ENCODE data around the gene JPH2.

Gene JPH2

GRCh38 chr20:44186201-44186600 lies 787 bp downstream of the JPH2 start:
- no peak overlapping the region for H3K27ac ChIP-seq (ENCODE audit: low read depth, low read length)
- no peaks in the 10 kb centered on the region for H3K9me3 ChIP-seq (ENCODE audit: control insufficient read depth, insufficient read depth, low read depth, low read length)
- no peaks in the 10 kb centered on the region for H3K27me3 ChIP-seq (ENCODE audit: control insufficient read depth, insufficient read depth, low read length)
- H3K4me1 ChIP-seq (ENCODE audit: control insufficient read depth, insufficient read depth, low read length), result peaks cover 33% of the 10 kb centered on the region
- peak overlapping the region; percentile 57; the same call in 1 of the 2 replicates for H3K4me3 ChIP-seq (ENCODE audit: low read depth, low read length)
- no peaks in the 10 kb centered on the region for H3K36me3 ChIP-seq (ENCODE audit: control insufficient read depth, insufficient read depth, low read length)
- no peak overlapping the region for H3K9ac ChIP-seq (ENCODE audit: low read length)

- H3K9ac ChIP-seq (ENCODE audit: low read length), result no peak overlapping the region
- H3K4me1 ChIP-seq (ENCODE audit: control insufficient read depth, insufficient read depth, low read length), result peaks cover 39% of the 10 kb centered on the region
- no peaks in the 10 kb centered on the region for H3K36me3 ChIP-seq (ENCODE audit: control insufficient read depth, insufficient read depth, low read length)
- no peaks in the 10 kb centered on the region for H3K27me3 ChIP-seq (ENCODE audit: control insufficient read depth, insufficient read depth, low read length)
- no peaks in the 10 kb centered on the region for H3K9me3 ChIP-seq (ENCODE audit: control insufficient read depth, insufficient read depth, low read depth, low read length)
- H3K27ac ChIP-seq (ENCODE audit: low read depth, low read length), result no peak overlapping the region
- peak overlapping the region; percentile 57; the same call in 1 of the 2 replicates for H3K4me3 ChIP-seq (ENCODE audit: low read depth, low read length)
Observed at GRCh38 chr20:44185574-44185973, 1.4 kb downstream of the JPH2 start.

- Histone ChIP-seq H3K4me3 (ENCODE audit: low read depth, low read length) (no peak overlapping the region), H3K9me3 (ENCODE audit: control insufficient read depth, insufficient read depth, low read depth, low read length) (no peaks in the 10 kb centered on the region), H3K27me3 (ENCODE audit: control insufficient read depth, insufficient read depth, low read length) (no peaks in the 10 kb centered on the region), H3K4me1 (ENCODE audit: control insufficient read depth, insufficient read depth, low read length) (peaks cover 35% of the 10 kb centered on the region), H3K9ac (ENCODE audit: low read length) (no peak overlapping the region), H3K36me3 (ENCODE audit: control insufficient read depth, insufficient read depth, low read length) (no peaks in the 10 kb centered on the region), H3K27ac (ENCODE audit: low read depth, low read length) (no peak overlapping the region)
Observed at GRCh38 chr20:44183282-44183681, 3.7 kb downstream of the JPH2 start.

- H3K27me3 ChIP-seq (ENCODE audit: control insufficient read depth, insufficient read depth, low read length), result no peaks in the 10 kb centered on the region
- H3K4me1 ChIP-seq (ENCODE audit: control insufficient read depth, insufficient read depth, low read length), result peaks cover 31% of the 10 kb centered on the region
- no peak overlapping the region for H3K27ac ChIP-seq (ENCODE audit: low read depth, low read length)
- no peak overlapping the region for H3K4me3 ChIP-seq (ENCODE audit: low read depth, low read length)
- no peaks in the 10 kb centered on the region for H3K36me3 ChIP-seq (ENCODE audit: control insufficient read depth, insufficient read depth, low read length)
- H3K9me3 ChIP-seq (ENCODE audit: control insufficient read depth, insufficient read depth, low read depth, low read length), result no peaks in the 10 kb centered on the region
- no peak overlapping the region for H3K9ac ChIP-seq (ENCODE audit: low read length)
Observed at GRCh38 chr20:44182863-44183262, 4.1 kb downstream of the JPH2 start.

- Histone ChIP-seq H3K4me1 (ENCODE audit: control insufficient read depth, insufficient read depth, low read length) (peaks cover 28% of the 10 kb centered on the region), H3K27ac (ENCODE audit: low read depth, low read length) (no peak overlapping the region), H3K27me3 (ENCODE audit: control insufficient read depth, insufficient read depth, low read length) (no peaks in the 10 kb centered on the region), H3K4me3 (ENCODE audit: low read depth, low read length) (no peak overlapping the region), H3K36me3 (ENCODE audit: control insufficient read depth, insufficient read depth, low read length) (no peaks in the 10 kb centered on the region), H3K9ac (ENCODE audit: low read length) (no peak overlapping the region), H3K9me3 (ENCODE audit: control insufficient read depth, insufficient read depth, low read depth, low read length) (no peaks in the 10 kb centered on the region)
Observed at GRCh38 chr20:44182135-44182765, 4.7 kb downstream of the JPH2 start.

- no peak overlapping the region for H3K4me3 ChIP-seq (ENCODE audit: low read depth, low read length)
- H3K9ac ChIP-seq (ENCODE audit: low read length), result no peak overlapping the region
- H3K36me3 ChIP-seq (ENCODE audit: control insufficient read depth, insufficient read depth, low read length), result no peaks in the 10 kb centered on the region
- no peaks in the 10 kb centered on the region for H3K9me3 ChIP-seq (ENCODE audit: control insufficient read depth, insufficient read depth, low read depth, low read length)
- peaks cover 32% of the 10 kb centered on the region for H3K4me1 ChIP-seq (ENCODE audit: control insufficient read depth, insufficient read depth, low read length)
- H3K27ac ChIP-seq (ENCODE audit: low read depth, low read length), result no peak overlapping the region
- H3K27me3 ChIP-seq (ENCODE audit: control insufficient read depth, insufficient read depth, low read length), result no peaks in the 10 kb centered on the region
Observed at GRCh38 chr20:44181611-44182010, 5.4 kb downstream of the JPH2 start.

- H3K9me3 ChIP-seq (ENCODE audit: control insufficient read depth, insufficient read depth, low read depth, low read length), result no peaks in the 10 kb centered on the region
- peaks cover 27% of the 10 kb centered on the region for H3K4me1 ChIP-seq (ENCODE audit: control insufficient read depth, insufficient read depth, low read length)
- H3K27ac ChIP-seq (ENCODE audit: low read depth, low read length), result peak overlapping the region; percentile 79; the same call in 1 of the 2 replicates
- H3K27me3 ChIP-seq (ENCODE audit: control insufficient read depth, insufficient read depth, low read length), result no peaks in the 10 kb centered on the region
- H3K36me3 ChIP-seq (ENCODE audit: control insufficient read depth, insufficient read depth, low read length), result no peaks in the 10 kb centered on the region
- no peak overlapping the region for H3K9ac ChIP-seq (ENCODE audit: low read length)
- H3K4me3 ChIP-seq (ENCODE audit: low read depth, low read length), result no peak overlapping the region
Observed at GRCh38 chr20:44180814-44181213, 6.2 kb downstream of the JPH2 start.

GRCh38 chr20:44176833-44177534 lies 10.0 kb downstream of the JPH2 start:
- Histone ChIP-seq H3K27me3 (ENCODE audit: control insufficient read depth, insufficient read depth, low read length) (no peaks in the 10 kb centered on the region), H3K36me3 (ENCODE audit: control insufficient read depth, insufficient read depth, low read length) (no peaks in the 10 kb centered on the region), H3K9me3 (ENCODE audit: control insufficient read depth, insufficient read depth, low read depth, low read length) (no peaks in the 10 kb centered on the region), H3K4me3 (ENCODE audit: low read depth, low read length) (no peak overlapping the region), H3K4me1 (ENCODE audit: control insufficient read depth, insufficient read depth, low read length) (peaks cover 25% of the 10 kb centered on the region), H3K9ac (ENCODE audit: low read length) (peak overlapping the region; percentile 46), H3K27ac (ENCODE audit: low read depth, low read length) (no peak overlapping the region)

- Histone ChIP-seq H3K36me3 (ENCODE audit: control insufficient read depth, insufficient read depth, low read length) (no peaks in the 10 kb centered on the region), H3K9me3 (ENCODE audit: control insufficient read depth, insufficient read depth, low read depth, low read length) (no peaks in the 10 kb centered on the region), H3K4me3 (ENCODE audit: low read depth, low read length) (no peak overlapping the region)
Observed at GRCh38 chr20:44174996-44175765, 11.8 kb downstream of the JPH2 start.

GRCh38 chr20:44173846-44174245 lies 13.1 kb downstream of the JPH2 start:
- Histone ChIP-seq H3K4me1 (ENCODE audit: control insufficient read depth, insufficient read depth, low read length) (peaks cover 8% of the 10 kb centered on the region; the same call in 1 of the 2 replicates), H3K36me3 (ENCODE audit: control insufficient read depth, insufficient read depth, low read length) (no peaks in the 10 kb centered on the region), H3K9ac (ENCODE audit: low read length) (no peak overlapping the region), H3K4me3 (ENCODE audit: low read depth, low read length) (no peak overlapping the region), H3K27ac (ENCODE audit: low read depth, low read length) (no peak overlapping the region), H3K27me3 (ENCODE audit: control insufficient read depth, insufficient read depth, low read length) (no peaks in the 10 kb centered on the region), H3K9me3 (ENCODE audit: control insufficient read depth, insufficient read depth, low read depth, low read length) (no peaks in the 10 kb centered on the region)

More at GRCh38 chr20:44174996-44175765, 11.8 kb downstream of the JPH2 start:
- Histone ChIP-seq H3K9ac (ENCODE audit: low read length) (no peak overlapping the region), H3K27ac (ENCODE audit: low read depth, low read length) (no peak overlapping the region), H3K4me1 (ENCODE audit: control insufficient read depth, insufficient read depth, low read length) (peaks cover 8% of the 10 kb centered on the region; the same call in 1 of the 2 replicates), H3K27me3 (ENCODE audit: control insufficient read depth, insufficient read depth, low read length) (no peaks in the 10 kb centered on the region)

GRCh38 chr20:44173116-44173515 lies 13.9 kb downstream of the JPH2 start:
- no peak overlapping the region for H3K9ac ChIP-seq (ENCODE audit: low read length)
- H3K27me3 ChIP-seq (ENCODE audit: control insufficient read depth, insufficient read depth, low read length), result no peaks in the 10 kb centered on the region
- no peak overlapping the region for H3K4me3 ChIP-seq (ENCODE audit: low read depth, low read length)
- H3K27ac ChIP-seq (ENCODE audit: low read depth, low read length), result no peak overlapping the region
- H3K9me3 ChIP-seq (ENCODE audit: control insufficient read depth, insufficient read depth, low read depth, low read length), result no peaks in the 10 kb centered on the region
- H3K4me1 ChIP-seq (ENCODE audit: control insufficient read depth, insufficient read depth, low read length), result peaks cover 8% of the 10 kb centered on the region; the same call in 1 of the 2 replicates
- H3K36me3 ChIP-seq (ENCODE audit: control insufficient read depth, insufficient read depth, low read length), result no peaks in the 10 kb centered on the region

Data from HUES6 (cell line).